RWPE1 (cell line): ENCODE measurements around the gene BAG1.

Experiments used
- CTCF ChIA-PET: fragments of 350-600 bp; sonication (Branson Sonifier 250); formaldehyde crosslinking; extraction: SDS; loops from one replicate; lab custom pipeline; 2021; lab: Yijun Ruan, JAX
- POLR2A ChIA-PET: fragments of 400-600 bp; formaldehyde crosslinking; extraction: SDS; loops from one replicate; lab custom pipeline; 2020; ENCODE audit warnings: antibody characterized with exemption; ENCODE audit not compliant: low non-redundant PET; lab: Yijun Ruan, JAX
- DNase-seq: peaks from one replicate; pipeline ENCODE4 v3.0.0; 2012; ENCODE audit warnings: low spot score
- H3K27ac ChIP-seq: fragments of 450-650 bp; 2 replicates; pipeline ENCODE4 v1.5.1; 2017
- CTCF ChIP-seq: fragments of 450-650 bp; conservative IDR thresholded peaks from 2 replicates; pipeline ENCODE4 v1.5.1; 2017; ENCODE audit warnings: low read depth, mild to moderate bottlenecking

The BAG1 gene

DNA sequence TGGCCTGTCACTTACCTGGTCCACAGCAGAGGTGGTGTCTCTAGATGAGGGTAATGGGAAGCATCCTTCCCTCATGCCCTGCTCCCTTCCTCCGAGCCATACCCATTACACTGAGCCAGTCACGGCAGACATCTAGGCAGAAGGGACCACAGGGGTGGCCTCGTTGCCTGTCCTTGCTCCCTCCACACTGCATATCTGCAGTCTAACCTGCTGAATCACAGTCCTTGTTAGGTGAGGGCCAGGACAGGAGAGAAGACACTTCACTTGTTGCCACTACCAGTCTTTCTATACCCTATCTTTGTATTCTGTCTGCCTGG lies 43.0 kb downstream of the BAG1 start:
- TF ChIP-seq CTCF: no peak
- H3K27ac ChIP-seq: no peak overlapping the region
- CTCF ChIA-PET: no interaction called here
- POLR2A ChIA-PET: no interaction called here
- DNase-seq: no peak

DNA sequence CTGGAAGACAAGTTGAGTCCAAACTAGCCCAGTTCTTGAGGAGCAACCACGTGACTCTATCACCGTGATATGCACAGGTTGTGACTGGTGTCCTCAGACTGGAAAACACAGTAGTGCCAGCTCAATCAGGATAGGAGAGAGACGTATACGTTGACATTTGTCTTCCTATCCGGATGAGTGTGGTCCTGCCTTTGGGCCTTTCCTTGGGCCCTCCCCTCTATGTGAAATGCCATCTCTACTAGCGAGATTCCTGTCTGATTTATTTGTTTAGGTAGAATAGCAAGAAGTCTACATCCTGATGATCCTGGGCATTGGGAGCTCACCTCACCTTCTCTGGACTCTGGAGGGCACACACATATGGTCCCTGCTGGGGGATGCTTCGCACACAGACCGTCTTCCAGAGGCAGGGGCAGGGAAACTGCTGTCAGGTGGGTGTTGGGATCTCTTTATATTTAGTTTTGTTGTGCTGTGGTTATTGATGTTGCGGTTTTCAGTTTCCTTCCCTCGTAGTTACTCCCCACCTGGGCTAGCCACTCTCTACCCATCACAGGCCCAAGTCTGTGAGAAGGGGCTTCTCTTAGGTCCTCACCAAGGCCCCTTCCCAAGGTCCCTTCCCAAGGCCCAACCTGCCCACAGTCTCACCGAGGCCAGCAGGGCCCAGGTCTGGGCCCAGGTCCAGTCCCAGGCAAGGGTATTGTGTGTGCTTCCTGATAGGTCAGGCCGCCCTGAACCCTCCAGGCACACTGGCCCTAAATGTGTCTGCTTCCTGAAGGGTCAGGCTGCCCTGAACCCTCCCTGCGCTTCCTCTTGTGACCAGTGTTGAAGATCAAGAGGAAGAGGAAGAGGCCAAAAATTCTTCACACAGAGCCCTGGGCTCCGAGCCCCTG lies 43.6 kb downstream of the BAG1 start:
- ChIA-PET POLR2A (no interaction called here), CTCF (no interaction called here)
- TF ChIP-seq CTCF: no peak
- H3K27ac ChIP-seq: no peak overlapping the region
- no peak for DNase-seq

GRCh38 chr9:33211695-33212393 lies 52.7 kb downstream of the BAG1 start:
- peak; percentile 61 for DNase-seq
- peak overlapping the region; percentile 65 for H3K27ac ChIP-seq
- no peak for TF ChIP-seq CTCF
- POLR2A ChIA-PET: no interaction called here
- CTCF ChIA-PET: interaction anchor here (0.6 kb wide), 1 partner anchor 126 kb away, joined by 3 read pairs; no protein-coding TSS in a partner anchor

- no peak overlapping the region for H3K27ac ChIP-seq
- no peak for TF ChIP-seq CTCF
- ChIA-PET CTCF (no interaction called here), POLR2A (no interaction called here)
- no peak for DNase-seq
Measured at GRCh38 chr9:33210006-33210715, 54.3 kb downstream of the BAG1 start.

GRCh38 chr9:33209394-33209793 lies 55.1 kb downstream of the BAG1 start:
- POLR2A ChIA-PET: no interaction called here
- no peak for DNase-seq
- no peak for TF ChIP-seq CTCF
- CTCF ChIA-PET: no interaction called here
- no peak overlapping the region for H3K27ac ChIP-seq

- CTCF ChIA-PET: no interaction called here
- DNase-seq: no peak
- POLR2A ChIA-PET: no interaction called here
- H3K27ac ChIP-seq: no peak overlapping the region
- TF ChIP-seq CTCF: no peak
Measured at GRCh38 chr9:33202552-33203201, 61.8 kb downstream of the BAG1 start.
